ENCODE results near the gene PKNOX1.

PKNOX1 gene

DNA sequence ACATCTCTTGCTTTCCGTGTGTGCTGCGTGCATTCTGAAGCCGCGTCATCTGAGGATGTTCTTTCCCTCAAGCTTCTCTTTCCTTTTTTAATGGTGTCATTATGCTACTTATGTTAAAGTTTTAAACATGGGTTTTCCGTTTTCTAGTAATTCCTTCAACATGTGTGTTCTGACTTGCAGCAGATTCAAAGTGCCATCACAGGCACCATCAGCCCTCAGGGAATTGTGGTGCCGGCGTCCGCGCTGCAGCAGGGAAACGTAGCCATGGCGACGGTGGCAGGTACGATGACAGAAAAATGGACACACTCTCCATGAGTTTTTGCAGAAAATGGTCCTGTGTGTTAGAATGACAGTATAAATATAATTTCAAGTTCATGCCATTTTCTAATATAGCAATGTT lies 42.4 kb downstream of the PKNOX1 start:
- in situ Hi-C loops (cut with HindIII; ENCODE audit: low pct_ligation_motif_present, low sequenced_read_pairs) = no loop called here
- Histone ChIP-seq H3K36me3 (replicated peaks) (peaks cover 5% of the 10 kb centered on the region), H3K27me3 (replicated peaks) (no peaks in the 10 kb centered on the region), H3K27ac (no peak overlapping the region), H3K4me3 (ENCODE audit: low read depth, low read length) (no peak overlapping the region)
- DNase-seq = no peak
- TF ChIP-seq, protein P1, sequence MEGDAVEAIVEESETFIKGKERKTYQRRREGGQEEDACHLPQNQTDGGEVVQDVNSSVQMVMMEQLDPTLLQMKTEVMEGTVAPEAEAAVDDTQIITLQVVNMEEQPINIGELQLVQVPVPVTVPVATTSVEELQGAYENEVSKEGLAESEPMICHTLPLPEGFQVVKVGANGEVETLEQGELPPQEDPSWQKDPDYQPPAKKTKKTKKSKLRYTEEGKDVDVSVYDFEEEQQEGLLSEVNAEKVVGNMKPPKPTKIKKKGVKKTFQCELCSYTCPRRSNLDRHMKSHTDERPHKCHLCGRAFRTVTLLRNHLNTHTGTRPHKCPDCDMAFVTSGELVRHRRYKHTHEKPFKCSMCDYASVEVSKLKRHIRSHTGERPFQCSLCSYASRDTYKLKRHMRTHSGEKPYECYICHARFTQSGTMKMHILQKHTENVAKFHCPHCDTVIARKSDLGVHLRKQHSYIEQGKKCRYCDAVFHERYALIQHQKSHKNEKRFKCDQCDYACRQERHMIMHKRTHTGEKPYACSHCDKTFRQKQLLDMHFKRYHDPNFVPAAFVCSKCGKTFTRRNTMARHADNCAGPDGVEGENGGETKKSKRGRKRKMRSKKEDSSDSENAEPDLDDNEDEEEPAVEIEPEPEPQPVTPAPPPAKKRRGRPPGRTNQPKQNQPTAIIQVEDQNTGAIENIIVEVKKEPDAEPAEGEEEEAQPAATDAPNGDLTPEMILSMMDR (IDR thresholded peaks at IDR 0.05; ENCODE audit: low read depth, low read length, missing control alignments) = no peak

DNA sequence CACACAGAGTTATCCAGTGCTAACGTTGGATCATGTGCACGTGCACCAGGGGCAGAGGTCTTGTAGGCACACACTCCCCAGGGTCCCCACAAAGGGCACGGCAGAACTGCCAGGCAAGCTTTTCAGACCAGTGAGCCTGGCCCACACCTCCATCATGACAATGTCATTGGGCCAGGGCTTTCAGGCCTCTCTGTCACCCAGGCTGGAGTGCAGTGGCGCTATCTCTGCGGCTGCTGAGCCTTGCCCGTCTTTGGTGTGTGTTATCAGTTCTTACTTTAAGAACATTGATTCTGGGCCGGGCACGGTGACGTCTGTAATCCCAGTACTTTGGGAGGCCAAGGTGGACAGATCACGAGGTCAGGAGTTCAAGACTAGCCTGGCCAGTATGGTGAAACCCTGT lies 44.2 kb downstream of the PKNOX1 start:
- Histone ChIP-seq H3K4me3 (ENCODE audit: low read depth, low read length) (no peak overlapping the region), H3K27ac (no peak overlapping the region), H3K36me3 (replicated peaks) (peaks cover 2% of the 10 kb centered on the region), H3K27me3 (replicated peaks) (no peaks in the 10 kb centered on the region)
- in situ Hi-C loops (cut with HindIII; ENCODE audit: low pct_ligation_motif_present, low sequenced_read_pairs) = no loop called here
- DNase-seq = no peak
- TF ChIP-seq, protein P1 (IDR thresholded peaks at IDR 0.05; ENCODE audit: low read depth, low read length, missing control alignments) = no peak

DNA sequence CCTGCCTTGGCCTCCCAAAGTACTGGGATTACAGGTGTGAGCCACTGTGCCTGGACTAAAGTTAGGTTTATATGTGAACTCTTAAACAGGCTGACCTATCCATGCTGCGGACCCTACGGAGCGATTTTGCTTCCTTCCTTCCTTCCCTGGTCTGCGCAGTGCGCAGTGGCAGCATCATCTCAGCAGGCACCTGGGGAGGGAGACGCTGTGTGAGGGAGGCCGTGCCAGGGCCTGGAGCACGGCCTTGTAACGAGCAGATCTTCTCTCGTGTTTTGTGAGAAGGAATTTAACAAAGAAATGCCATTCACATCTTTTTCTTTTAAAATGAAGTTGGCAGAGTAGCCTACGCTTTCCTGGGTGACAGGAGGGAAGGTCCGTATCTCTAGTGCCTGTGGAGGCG lies 45.8 kb downstream of the PKNOX1 start:
- Histone ChIP-seq H3K27ac (no peak overlapping the region), H3K36me3 (replicated peaks) (peaks cover 2% of the 10 kb centered on the region), H3K4me3 (ENCODE audit: low read depth, low read length) (no peak overlapping the region), H3K27me3 (replicated peaks) (no peaks in the 10 kb centered on the region)
- in situ Hi-C loops (cut with HindIII; ENCODE audit: low pct_ligation_motif_present, low sequenced_read_pairs) = no loop called here
- TF ChIP-seq, protein P1 (IDR thresholded peaks at IDR 0.05; ENCODE audit: low read depth, low read length, missing control alignments) = no peak
- no peak for DNase-seq

DNA sequence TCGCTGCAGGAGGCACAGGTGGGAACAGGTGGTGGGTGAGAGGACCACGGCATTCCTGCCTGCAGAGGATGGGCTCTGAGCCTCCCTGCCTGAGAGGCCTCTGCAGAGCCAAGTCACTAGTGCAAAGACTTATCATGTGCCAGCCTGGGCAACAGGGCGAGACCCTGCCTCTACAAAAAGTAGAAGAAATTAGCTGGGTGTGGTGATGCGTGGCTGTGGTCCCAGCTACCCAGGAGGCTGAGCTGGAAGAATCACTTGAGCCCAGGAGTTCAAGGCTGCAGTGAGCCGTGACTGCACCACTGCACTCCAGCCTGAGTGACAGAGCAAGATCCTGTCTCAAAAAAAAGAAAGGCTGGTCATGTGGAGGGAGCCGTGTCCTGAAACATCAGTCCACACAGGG lies 46.4 kb downstream of the PKNOX1 start:
- TF ChIP-seq, protein P1 (IDR thresholded peaks at IDR 0.05; ENCODE audit: low read depth, low read length, missing control alignments) = no peak
- no peaks in the 10 kb centered on the region for H3K27me3 ChIP-seq (replicated peaks)
- H3K27ac ChIP-seq = no peak overlapping the region
- DNase-seq = no peak
- H3K4me3 ChIP-seq (ENCODE audit: low read depth, low read length) = no peak overlapping the region
- in situ Hi-C loops (cut with HindIII; ENCODE audit: low pct_ligation_motif_present, low sequenced_read_pairs) = no loop called here
- H3K36me3 ChIP-seq (replicated peaks) = peaks cover 2% of the 10 kb centered on the region

DNA sequence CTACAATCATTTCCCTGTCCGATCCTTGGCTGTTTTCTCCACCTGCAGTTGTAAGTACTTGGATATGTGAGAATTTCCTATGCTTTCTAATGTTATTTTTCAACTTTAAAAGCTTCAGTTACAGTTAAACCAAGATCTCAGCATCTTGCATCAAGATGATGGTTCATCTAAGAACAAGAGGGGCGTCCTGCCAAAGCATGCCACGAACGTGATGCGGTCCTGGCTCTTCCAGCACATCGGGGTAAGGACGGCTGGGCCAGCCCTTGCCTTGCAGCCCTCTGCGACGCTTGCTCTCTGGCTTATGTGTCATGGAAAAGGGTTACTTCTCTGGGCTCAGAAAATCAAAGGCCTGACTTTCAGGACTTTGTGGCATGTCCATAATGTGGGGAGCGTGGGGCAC lies 46.8 kb downstream of the PKNOX1 start:
- Histone ChIP-seq H3K27me3 (replicated peaks) (no peaks in the 10 kb centered on the region), H3K4me3 (ENCODE audit: low read depth, low read length) (no peak overlapping the region), H3K27ac (no peak overlapping the region), H3K36me3 (replicated peaks) (peaks cover 2% of the 10 kb centered on the region)
- DNase-seq = no peak
- in situ Hi-C loops (cut with HindIII; ENCODE audit: low pct_ligation_motif_present, low sequenced_read_pairs) = no loop called here
- TF ChIP-seq, protein P1 (IDR thresholded peaks at IDR 0.05; ENCODE audit: low read depth, low read length, missing control alignments) = no peak

All from brain microvascular endothelial cell (primary cell).